HepG2 (cell line): ENCODE results near the gene ELMOD3.

ENCODE experiments used
- HOXA7 ChIP-seq: sonication (generic); formaldehyde crosslinking; IDR thresholded peaks from 2 replicates; pipeline ENCODE4 v1.8.1; 2022; ENCODE audit warnings: mild to moderate bottlenecking, missing genetic modification reagents, moderate library complexity
- MAZ ChIP-seq, 2 experiments: sonication (generic) in 1 of 2; formaldehyde crosslinking in 1 of 2; IDR thresholded peaks; 2 replicates each; pipeline versions ENCODE4 v1.5.0 to v1.6.1; 2012 to 2020; ENCODE audit warnings: low read depth in 2 of 2, mild to moderate bottlenecking in 2 of 2, borderline replicate concordance in 1 of 2, improper control_type of control experiment in 1 of 2, low read length in 1 of 2, missing genetic modification reagents in 1 of 2, moderate library complexity in 1 of 2
- POLR2A ChIP-seq, 2 experiments: IDR thresholded peaks; 2 replicates each; pipeline ENCODE4 v1.6.1; 2011; ENCODE audit warnings: low read depth in 2 of 2, low read length in 2 of 2, mild to moderate bottlenecking in 1 of 2, moderate library complexity in 1 of 2; ENCODE audit not compliant: insufficient read depth in 1 of 2
- SIX1 ChIP-seq: sonication (generic); formaldehyde crosslinking; IDR thresholded peaks from 2 replicates; pipeline ENCODE4 v1.4.0; 2020; ENCODE audit warnings: missing genetic modification reagents, borderline replicate concordance

GRCh38 chr2:85434696-85435095 is 80.1 kb downstream of the ELMOD3 start:
- TF ChIP-seq POLR2A (IDR thresholded peaks at IDR 0.05; ENCODE audit: insufficient read depth in 1 of 2, low read depth in 2 of 2, low read length in 2 of 2) (no peak), HOXA7 (CRISPR knock-in tag) (no peak), SIX1 (CRISPR knock-in tag) (no peak), MAZ (IDR thresholded peaks at IDR 0.05; ENCODE audit: borderline replicate concordance, low read depth, low read length) (no peak), MAZ (CRISPR knock-in tag; IDR thresholded peaks at IDR 0.05; ENCODE audit: low read depth) (no peak)
